Activated naive CD4-positive, alpha-beta T cell treated with anti-CD3 and anti-CD28 coated beads, Interleukin-2, amount 10 ng/mL, durations not matched to agents 7 days and 5 days (primary cell): ENCODE results near the gene HES5.

ENCODE experiments used
- CTCF ChIA-PET: fragments of 350-600 bp; sonication (Branson Sonifier 250); formaldehyde crosslinking; loops from one replicate; lab custom pipeline; 2021; ENCODE audit warnings: antibody characterized with exemption; lab: Charles Lee
- DNase-seq: peaks from one replicate; pipeline ENCODE4 v3.0.0-alpha.2; 2020
- H3K27ac Mint-ChIP-seq: one replicate; pipeline ENCODE4 v1.8.0; 2021; ENCODE audit warnings: mild to moderate bottlenecking, moderate library complexity, mixed read lengths
- H3K27me3 Mint-ChIP-seq: one replicate; pipeline ENCODE4 v1.8.0; 2021; ENCODE audit warnings: mild to moderate bottlenecking, mixed read lengths
- H3K36me3 Mint-ChIP-seq: one replicate; pipeline ENCODE4 v1.8.0; 2021; ENCODE audit warnings: mixed read lengths
- H3K4me1 Mint-ChIP-seq: one replicate; pipeline ENCODE4 v1.8.0; 2021; ENCODE audit warnings: mixed read lengths
- H3K4me3 Mint-ChIP-seq: one replicate; pipeline ENCODE4 v1.8.0; 2021; ENCODE audit warnings: mild to moderate bottlenecking, moderate library complexity, mixed read lengths
- H3K9me3 Mint-ChIP-seq: one replicate; pipeline ENCODE4 v1.8.0; 2021; ENCODE audit warnings: mixed read lengths

The HES5 gene

GRCh38 chr1:2566101-2567045, 36.3 kb upstream of the HES5 start:
- Mint-ChIP-seq H3K36me3 (peaks cover 7% of the 10 kb centered on the region), H3K4me3 (no peak overlapping the region), H3K9me3 (no peaks in the 10 kb centered on the region), H3K27ac (no peak overlapping the region), H3K4me1 (peaks cover 2% of the 10 kb centered on the region), H3K27me3 (peaks cover 12% of the 10 kb centered on the region)
- CTCF ChIA-PET, result no interaction called here
- no peak for DNase-seq

- peaks cover 6% of the 10 kb centered on the region for H3K4me1 Mint-ChIP-seq
- DNase-seq, result no peak
- no peak overlapping the region for H3K4me3 Mint-ChIP-seq
- H3K36me3 Mint-ChIP-seq, result peaks cover 8% of the 10 kb centered on the region
- peaks cover 3% of the 10 kb centered on the region for H3K27me3 Mint-ChIP-seq
- CTCF ChIA-PET, result interaction anchor here (1.2 kb wide), 1 partner anchor 20 kb away, joined by 6 read pairs; no protein-coding TSS in a partner anchor
- no peaks in the 10 kb centered on the region for H3K9me3 Mint-ChIP-seq
- H3K27ac Mint-ChIP-seq, result no peak overlapping the region
Measured at GRCh38 chr1:2564815-2565374, 34.8 kb upstream of the HES5 start.

- DNase-seq, result no peak
- Mint-ChIP-seq H3K4me3 (no peak overlapping the region), H3K27me3 (peaks cover 3% of the 10 kb centered on the region), H3K36me3 (peaks cover 8% of the 10 kb centered on the region), H3K9me3 (no peaks in the 10 kb centered on the region), H3K27ac (peak overlapping the region; percentile 37), H3K4me1 (peaks cover 7% of the 10 kb centered on the region)
- CTCF ChIA-PET, result interaction anchor here (1.2 to 3.7 kb wide), 2 partner anchors 18 to 21 kb away, joined by 6 to 16 read pairs; no protein-coding TSS in a partner anchor
Measured at GRCh38 chr1:2564006-2564814, 34.1 kb upstream of the HES5 start.

GRCh38 chr1:2563205-2563604, 33.1 kb upstream of the HES5 start:
- Mint-ChIP-seq H3K27me3 (no peaks in the 10 kb centered on the region), H3K4me1 (peaks cover 15% of the 10 kb centered on the region), H3K36me3 (peaks cover 12% of the 10 kb centered on the region), H3K4me3 (no peak overlapping the region), H3K27ac (no peak overlapping the region), H3K9me3 (no peaks in the 10 kb centered on the region)
- DNase-seq, result no peak
- CTCF ChIA-PET, result interaction anchor here (2.4 to 3.7 kb wide), 2 partner anchors 19 to 25 kb away, joined by 6 to 16 read pairs; no protein-coding TSS in a partner anchor

- H3K27ac Mint-ChIP-seq, result no peak overlapping the region
- H3K36me3 Mint-ChIP-seq, result peaks cover 17% of the 10 kb centered on the region
- CTCF ChIA-PET, result interaction anchor here (0.6 to 3.7 kb wide), 8 partner anchors 11 to 147 kb away, joined by 3 to 16 read pairs (median 6); no protein-coding TSS in a partner anchor
Measured at GRCh38 chr1:2561898-2562895, 32.1 kb upstream of the HES5 start.

GRCh38 chr1:2561446-2561845, 31.4 kb upstream of the HES5 start:
- no peak overlapping the region for H3K27ac Mint-ChIP-seq
- peaks cover 20% of the 10 kb centered on the region for H3K36me3 Mint-ChIP-seq

More at GRCh38 chr1:2561898-2562895, 32.1 kb upstream of the HES5 start:
- H3K4me3 Mint-ChIP-seq, result no peak overlapping the region
- no peaks in the 10 kb centered on the region for H3K27me3 Mint-ChIP-seq
- no peaks in the 10 kb centered on the region for H3K9me3 Mint-ChIP-seq
- peak; percentile 41 for DNase-seq
- H3K4me1 Mint-ChIP-seq, result peaks cover 24% of the 10 kb centered on the region

GRCh38 chr1:2560299-2561073, 30.4 kb upstream of the HES5 start:
- no peaks in the 10 kb centered on the region for H3K9me3 Mint-ChIP-seq
- H3K4me1 Mint-ChIP-seq, result peaks cover 33% of the 10 kb centered on the region
- DNase-seq, result no peak
- H3K4me3 Mint-ChIP-seq, result no peak overlapping the region
- no peaks in the 10 kb centered on the region for H3K27me3 Mint-ChIP-seq
- peak overlapping the region; percentile 33 for H3K27ac Mint-ChIP-seq
- CTCF ChIA-PET, result interaction anchor here (0.6 to 3.7 kb wide), 7 partner anchors 12 to 145 kb away, joined by 4 to 16 read pairs (median 7); no protein-coding TSS in a partner anchor
- peaks cover 24% of the 10 kb centered on the region for H3K36me3 Mint-ChIP-seq

More at GRCh38 chr1:2561446-2561845, 31.4 kb upstream of the HES5 start:
- H3K4me1 Mint-ChIP-seq, result peaks cover 26% of the 10 kb centered on the region
- no peaks in the 10 kb centered on the region for H3K9me3 Mint-ChIP-seq
- H3K4me3 Mint-ChIP-seq, result no peak overlapping the region
- no peaks in the 10 kb centered on the region for H3K27me3 Mint-ChIP-seq
- CTCF ChIA-PET, result interaction anchor here (1.2 to 3.7 kb wide), 7 partner anchors 11 to 146 kb away, joined by 5 to 16 read pairs (median 7); no protein-coding TSS in a partner anchor
- DNase-seq, result no peak

GRCh38 chr1:2559509-2560298, 29.6 kb upstream of the HES5 start:
- DNase-seq, result no peak
- Mint-ChIP-seq H3K27me3 (no peaks in the 10 kb centered on the region), H3K4me3 (no peak overlapping the region), H3K27ac (no peak overlapping the region), H3K9me3 (no peaks in the 10 kb centered on the region), H3K4me1 (peaks cover 40% of the 10 kb centered on the region), H3K36me3 (peaks cover 24% of the 10 kb centered on the region)
- CTCF ChIA-PET, result interaction anchor here (2.4 kb wide), 1 partner anchor 25 kb away, joined by 13 read pairs; no protein-coding TSS in a partner anchor

- CTCF ChIA-PET, result no interaction called here
- no peaks in the 10 kb centered on the region for H3K27me3 Mint-ChIP-seq
- H3K4me3 Mint-ChIP-seq, result peak overlapping the region; percentile 66
- peaks cover 24% of the 10 kb centered on the region for H3K36me3 Mint-ChIP-seq
- peak overlapping the region; percentile 28 for H3K27ac Mint-ChIP-seq
- no peaks in the 10 kb centered on the region for H3K9me3 Mint-ChIP-seq
- DNase-seq, result no peak
- H3K4me1 Mint-ChIP-seq, result peaks cover 48% of the 10 kb centered on the region
Measured at GRCh38 chr1:2558861-2559260, 28.8 kb upstream of the HES5 start.

GRCh38 chr1:2558420-2558819, 28.4 kb upstream of the HES5 start:
- Mint-ChIP-seq H3K27me3 (no peaks in the 10 kb centered on the region), H3K27ac (peak overlapping the region; percentile 99), H3K4me1 (peaks cover 51% of the 10 kb centered on the region), H3K9me3 (no peaks in the 10 kb centered on the region), H3K4me3 (peak overlapping the region; percentile 98), H3K36me3 (peaks cover 22% of the 10 kb centered on the region)
- DNase-seq, result no peak
- CTCF ChIA-PET, result interaction anchor here (1.1 to 1.3 kb wide), 2 partner anchors 27 to 144 kb away, joined by 3 to 4 read pairs; no protein-coding TSS in a partner anchor

GRCh38 chr1:2557482-2558400, 27.7 kb upstream of the HES5 start:
- peaks cover 51% of the 10 kb centered on the region for H3K4me1 Mint-ChIP-seq
- CTCF ChIA-PET, result interaction anchor here (1.1 to 1.5 kb wide), 4 partner anchors 12 to 143 kb away, joined by 3 to 4 read pairs (median 3); no protein-coding TSS in a partner anchor
- peaks cover 21% of the 10 kb centered on the region for H3K36me3 Mint-ChIP-seq

More at GRCh38 chr1:2557482-2558400, 27.7 kb upstream of the HES5 start:
- DNase-seq, result no peak
- Mint-ChIP-seq H3K27me3 (no peaks in the 10 kb centered on the region), H3K4me3 (peak overlapping the region; percentile 98), H3K9me3 (no peaks in the 10 kb centered on the region), H3K27ac (peak overlapping the region; percentile 99)
